HG03460 (cell line): ENCODE data around the gene CCNH.
A peak's percentile ranks its signal among the peaks of the same experiment; 100 is the strongest.

Source experiments
- ATAC-seq: cut with Tn5 transposase; IDR thresholded peaks from one replicate; pipeline ENCODE4 v1.9.1; 2021; ENCODE audit not compliant: unreplicated experiment

Gene CCNH

GRCh38 chr5:87361536-87362213 lies 51.1 kb downstream of the CCNH start:
- no peak for ATAC-seq

GRCh38 chr5:87361031-87361445 lies 51.7 kb downstream of the CCNH start:
- ATAC-seq: no peak

DNA sequence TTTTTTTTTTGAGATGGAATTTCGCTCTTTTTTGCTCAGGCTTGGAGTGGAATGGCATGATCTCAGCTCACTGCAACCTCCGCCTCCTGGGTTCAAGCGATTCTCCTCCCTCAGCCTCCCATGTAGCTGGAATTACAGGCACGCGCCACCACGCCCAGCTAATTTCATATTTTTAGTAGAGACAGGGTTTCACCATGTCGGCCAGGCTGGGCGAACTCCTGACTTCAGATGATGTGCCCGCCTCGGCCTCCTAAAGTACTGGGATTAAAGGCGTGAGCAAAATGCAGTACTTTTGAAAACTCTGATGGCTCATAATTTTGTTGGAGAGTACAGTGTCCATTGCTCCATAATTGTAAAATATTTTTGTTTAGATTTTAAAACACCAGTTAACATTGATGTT lies 52.6 kb downstream of the CCNH start:
- ATAC-seq: no peak

GRCh38 chr5:87359106-87359505 lies 53.6 kb downstream of the CCNH start:
- ATAC-seq: no peak

GRCh38 chr5:87354496-87354895 lies 58.2 kb downstream of the CCNH start:
- peak; percentile 91 for ATAC-seq

DNA sequence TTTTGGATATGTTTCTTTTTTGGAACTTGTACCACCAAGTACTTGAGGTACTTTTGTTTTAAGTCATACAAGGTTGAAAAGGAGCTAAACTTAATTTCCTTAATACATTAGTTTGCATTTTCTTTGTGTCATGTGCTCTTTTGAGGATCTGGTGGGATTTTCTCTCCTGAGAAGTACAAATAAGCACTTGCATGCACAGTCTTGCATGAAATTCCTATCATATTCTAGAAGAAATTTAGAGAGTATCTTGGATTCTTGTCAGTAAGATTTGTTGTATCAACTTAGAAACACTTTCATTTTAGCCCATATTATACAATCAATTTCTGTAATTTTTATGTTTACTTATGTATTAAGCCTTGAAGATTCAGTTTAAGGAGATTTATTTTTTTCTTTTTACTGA lies 64.9 kb downstream of the CCNH start:
- ATAC-seq: no peak

- ATAC-seq: no peak
These were observed 65.5 kb downstream of the CCNH start for GRCh38 chr5:87347272-87347671.
